ENCODE data around the gene PRRG4. TPM values are rescaled to one million over a fixed set of nuclear protein-coding genes. Genes with fewer than 3 reads are reported as not detected.
A peak's percentile ranks its signal among the peaks of the same experiment; 100 is the strongest.
"Not testable (repeated sequence)": the region's sequence is repeated elsewhere in the genome, so short reads cannot be mapped to it uniquely, and the experiment has no call there.

PRRG4 gene
- polyA plus RNA-seq = not detected

- peaks cover 16% of the 10 kb centered on the region for H3K27me3 Mint-ChIP-seq
- no peaks in the 10 kb centered on the region for H3K36me3 Mint-ChIP-seq
- peaks cover 4 to 7% (median 7%) of the 10 kb centered on the region in 3 donors for H3K4me1 Mint-ChIP-seq
- H3K27ac Mint-ChIP-seq = no peak within 1 kb of the TSS
- H3K9me3 Mint-ChIP-seq = no peaks in the 10 kb centered on the region
- peak within 1 kb of the TSS; percentile 84 to 91 (median 86) for H3K4me3 Mint-ChIP-seq
Measured at GRCh38 chr11:32829680-32830412, at the start of gene PRRG4. TSS of gene PRRG4 (plus strand) at chr11:32829927. CDS start at chr11:32830530, 603 bp downstream.

GRCh38 chr11:32780839-32781238, 48.9 kb upstream of the PRRG4 start:
- not testable (repeated sequence) for H3K36me3 Mint-ChIP-seq, H3K27me3 Mint-ChIP-seq, H3K27ac Mint-ChIP-seq, H3K9me3 Mint-ChIP-seq, H3K4me3 Mint-ChIP-seq
- H3K4me1 Mint-ChIP-seq = peaks cover 17 to 22% (median 18%) of the 10 kb centered on the region in 3 donors

GRCh38 chr11:32781721-32782120, 48.0 kb upstream of the PRRG4 start:
- no peaks in the 10 kb centered on the region for H3K27me3 Mint-ChIP-seq
- H3K36me3 Mint-ChIP-seq = peaks cover 2% of the 10 kb centered on the region
- H3K27ac Mint-ChIP-seq = no peak overlapping the region
- peak overlapping the region in 1 of 4 donors; percentile 5 for H3K4me3 Mint-ChIP-seq
- H3K4me1 Mint-ChIP-seq = peaks cover 10 to 14% (median 10%) of the 10 kb centered on the region in 3 donors
- H3K9me3 Mint-ChIP-seq = no peaks in the 10 kb centered on the region

- H3K4me3 Mint-ChIP-seq = no peak overlapping the region
- peaks cover 2% of the 10 kb centered on the region for H3K36me3 Mint-ChIP-seq
- H3K4me1 Mint-ChIP-seq = peaks cover 0 to 4% (median 1%) of the 10 kb centered on the region in 3 donors
- H3K27ac Mint-ChIP-seq = no peak overlapping the region
- H3K9me3 Mint-ChIP-seq = no peaks in the 10 kb centered on the region
- H3K27me3 Mint-ChIP-seq = peaks cover 2% of the 10 kb centered on the region
Measured at GRCh38 chr11:32785262-32785661, 44.5 kb upstream of the PRRG4 start.

- Mint-ChIP-seq H3K27ac (no peak overlapping the region), H3K36me3 (peaks cover 2% of the 10 kb centered on the region), H3K9me3 (no peaks in the 10 kb centered on the region), H3K27me3 (peaks cover 2% of the 10 kb centered on the region), H3K4me3 (no peak overlapping the region), H3K4me1 (peaks cover 0 to 4% (median 0%) of the 10 kb centered on the region in 3 donors)
Measured at GRCh38 chr11:32786811-32787210, 42.9 kb upstream of the PRRG4 start.

- no peaks in the 10 kb centered on the region for H3K36me3 Mint-ChIP-seq
Measured at GRCh38 chr11:32790916-32791315, 38.8 kb upstream of the PRRG4 start.

GRCh38 chr11:32792111-32792947, 37.4 kb upstream of the PRRG4 start:
- Mint-ChIP-seq H3K36me3 (no peaks in the 10 kb centered on the region), H3K4me3 (peak overlapping the region in 2 of 4 donors; percentile 10 to 34), H3K9me3 (no peaks in the 10 kb centered on the region)

More at GRCh38 chr11:32790916-32791315, 38.8 kb upstream of the PRRG4 start:
- Mint-ChIP-seq H3K27me3 (peaks cover 2% of the 10 kb centered on the region), H3K4me1 (peaks cover 0 to 9% (median 7%) of the 10 kb centered on the region in 3 donors), H3K27ac (no peak overlapping the region), H3K4me3 (no peak overlapping the region), H3K9me3 (no peaks in the 10 kb centered on the region)

GRCh38 chr11:32792948-32793475, 36.7 kb upstream of the PRRG4 start:
- H3K4me3 Mint-ChIP-seq = peak overlapping the region in 1 of 4 donors; percentile 80
- H3K36me3 Mint-ChIP-seq = no peaks in the 10 kb centered on the region
- peaks cover 0 to 9% (median 7%) of the 10 kb centered on the region in 3 donors for H3K4me1 Mint-ChIP-seq
- no peaks in the 10 kb centered on the region for H3K9me3 Mint-ChIP-seq
- no peak overlapping the region for H3K27ac Mint-ChIP-seq
- no peaks in the 10 kb centered on the region for H3K27me3 Mint-ChIP-seq

More at GRCh38 chr11:32792111-32792947, 37.4 kb upstream of the PRRG4 start:
- Mint-ChIP-seq H3K4me1 (peaks cover 0 to 9% (median 7%) of the 10 kb centered on the region in 3 donors), H3K27ac (no peak overlapping the region), H3K27me3 (peaks cover 2% of the 10 kb centered on the region)

GRCh38 chr11:32794439-32794838, 35.3 kb upstream of the PRRG4 start, which contains the start of gene CCDC73:
TSS of gene CCDC73 (minus strand) at chr11:32794662. CDS start at chr11:32760243, 34,419 bp downstream.
- no peak within 1 kb of the TSS for H3K4me3 Mint-ChIP-seq
- H3K9me3 Mint-ChIP-seq = no peaks in the 10 kb centered on the region
- peaks cover 0 to 9% (median 7%) of the 10 kb centered on the region in 3 donors for H3K4me1 Mint-ChIP-seq
- H3K27me3 Mint-ChIP-seq = no peaks in the 10 kb centered on the region
- H3K36me3 Mint-ChIP-seq = no peaks in the 10 kb centered on the region
- H3K27ac Mint-ChIP-seq = no peak within 1 kb of the TSS

GRCh38 chr11:32796425-32796824, 33.3 kb upstream of the PRRG4 start:
- no peaks in the 10 kb centered on the region for H3K9me3 Mint-ChIP-seq
- H3K27me3 Mint-ChIP-seq = no peaks in the 10 kb centered on the region
- no peaks in the 10 kb centered on the region for H3K36me3 Mint-ChIP-seq
- H3K27ac Mint-ChIP-seq = no peak overlapping the region
- H3K4me3 Mint-ChIP-seq = no peak overlapping the region
- H3K4me1 Mint-ChIP-seq = peaks cover 0 to 9% (median 7%) of the 10 kb centered on the region in 3 donors

GRCh38 chr11:32809313-32809712, 20.4 kb upstream of the PRRG4 start:
- H3K27ac Mint-ChIP-seq = no peak overlapping the region

GRCh38 chr11:32817181-32817851, 12.4 kb upstream of the PRRG4 start:
- Mint-ChIP-seq H3K4me3 (no peak overlapping the region), H3K27ac (no peak overlapping the region), H3K4me1 (peaks cover 0 to 6% (median 0%) of the 10 kb centered on the region in 3 donors), H3K9me3 (no peaks in the 10 kb centered on the region), H3K27me3 (peaks cover 2% of the 10 kb centered on the region), H3K36me3 (no peaks in the 10 kb centered on the region)

More at GRCh38 chr11:32809313-32809712, 20.4 kb upstream of the PRRG4 start:
- Mint-ChIP-seq H3K9me3 (no peaks in the 10 kb centered on the region), H3K27me3 (no peaks in the 10 kb centered on the region), H3K4me3 (no peak overlapping the region), H3K4me1 (no peaks in the 10 kb centered on the region), H3K36me3 (no peaks in the 10 kb centered on the region)

- peaks cover 2% of the 10 kb centered on the region for H3K36me3 Mint-ChIP-seq
- H3K27me3 Mint-ChIP-seq = peaks cover 2% of the 10 kb centered on the region
- no peak overlapping the region for H3K27ac Mint-ChIP-seq
- no peaks in the 10 kb centered on the region for H3K9me3 Mint-ChIP-seq
- no peak overlapping the region for H3K4me3 Mint-ChIP-seq
- H3K4me1 Mint-ChIP-seq = peaks cover 0 to 6% (median 0%) of the 10 kb centered on the region in 3 donors
Measured at GRCh38 chr11:32817852-32818183, 11.9 kb upstream of the PRRG4 start.

GRCh38 chr11:32819187-32819586, 10.5 kb upstream of the PRRG4 start:
- peaks cover 0 to 6% (median 0%) of the 10 kb centered on the region in 3 donors for H3K4me1 Mint-ChIP-seq
- H3K36me3 Mint-ChIP-seq = peaks cover 2% of the 10 kb centered on the region
- no peaks in the 10 kb centered on the region for H3K9me3 Mint-ChIP-seq
- no peak overlapping the region for H3K4me3 Mint-ChIP-seq
- H3K27me3 Mint-ChIP-seq = peaks cover 2% of the 10 kb centered on the region
- no peak overlapping the region for H3K27ac Mint-ChIP-seq
